Measurements from ENCODE around the gene ABAT.

Gene ABAT

DNA sequence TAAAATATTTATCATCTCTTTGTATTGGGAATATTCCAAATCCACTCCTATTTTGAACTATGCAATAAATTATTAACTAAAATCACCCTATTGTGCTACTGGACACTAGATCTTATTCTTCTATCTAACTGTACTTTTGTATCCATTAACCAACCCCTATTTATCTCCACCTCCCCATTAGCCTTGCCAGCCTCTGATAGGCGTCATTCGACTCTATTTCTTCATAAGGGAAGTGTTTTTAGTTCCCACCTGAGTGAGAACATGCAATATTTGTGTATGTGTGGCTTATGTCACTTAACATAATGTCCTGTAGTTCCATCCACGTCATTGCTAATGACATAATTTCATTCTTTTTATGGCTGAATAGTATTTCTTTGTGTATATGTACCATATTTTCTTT lies 99.1 kb downstream of the ABAT start:
- no peaks in the 10 kb centered on the region for H3K27me3 ChIP-seq
- no peak overlapping the region for H3K4me3 ChIP-seq
- TF ChIP-seq, protein P1, sequence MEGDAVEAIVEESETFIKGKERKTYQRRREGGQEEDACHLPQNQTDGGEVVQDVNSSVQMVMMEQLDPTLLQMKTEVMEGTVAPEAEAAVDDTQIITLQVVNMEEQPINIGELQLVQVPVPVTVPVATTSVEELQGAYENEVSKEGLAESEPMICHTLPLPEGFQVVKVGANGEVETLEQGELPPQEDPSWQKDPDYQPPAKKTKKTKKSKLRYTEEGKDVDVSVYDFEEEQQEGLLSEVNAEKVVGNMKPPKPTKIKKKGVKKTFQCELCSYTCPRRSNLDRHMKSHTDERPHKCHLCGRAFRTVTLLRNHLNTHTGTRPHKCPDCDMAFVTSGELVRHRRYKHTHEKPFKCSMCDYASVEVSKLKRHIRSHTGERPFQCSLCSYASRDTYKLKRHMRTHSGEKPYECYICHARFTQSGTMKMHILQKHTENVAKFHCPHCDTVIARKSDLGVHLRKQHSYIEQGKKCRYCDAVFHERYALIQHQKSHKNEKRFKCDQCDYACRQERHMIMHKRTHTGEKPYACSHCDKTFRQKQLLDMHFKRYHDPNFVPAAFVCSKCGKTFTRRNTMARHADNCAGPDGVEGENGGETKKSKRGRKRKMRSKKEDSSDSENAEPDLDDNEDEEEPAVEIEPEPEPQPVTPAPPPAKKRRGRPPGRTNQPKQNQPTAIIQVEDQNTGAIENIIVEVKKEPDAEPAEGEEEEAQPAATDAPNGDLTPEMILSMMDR (IDR thresholded peaks at IDR 0.05): no peak
- no peak overlapping the region for H3K27ac ChIP-seq
- intact Hi-C loops (cut with DNase I; ENCODE audit: low total_unique reads): no loop called here
- no peaks in the 10 kb centered on the region for H3K9me3 ChIP-seq
- no peaks in the 10 kb centered on the region for H3K4me1 ChIP-seq
- H3K36me3 ChIP-seq: peaks cover 15 to 93% (median 24%) of the 10 kb centered on the region in 3 donors
- DNase-seq: no peak

DNA sequence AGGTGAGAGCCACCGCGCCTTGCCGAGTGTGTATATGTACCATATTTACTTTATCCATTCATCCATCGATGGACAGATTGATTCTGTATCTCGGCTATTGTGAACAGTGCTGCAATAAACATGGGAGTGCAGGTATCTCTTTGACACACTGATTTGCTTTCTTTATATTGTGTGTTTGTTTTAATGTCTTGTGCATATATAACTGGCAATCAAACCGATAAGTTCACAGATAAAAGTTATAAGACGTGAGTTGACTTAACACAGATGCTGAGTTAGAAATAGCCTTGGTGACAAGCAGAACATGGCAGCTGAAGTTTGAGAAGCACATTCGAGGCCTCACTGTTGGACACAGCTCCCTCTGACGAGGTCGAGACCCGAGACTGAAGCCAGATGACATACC lies 99.8 kb downstream of the ABAT start:
- H3K36me3 ChIP-seq: peaks cover 15 to 93% (median 19%) of the 10 kb centered on the region in 3 donors

DNA sequence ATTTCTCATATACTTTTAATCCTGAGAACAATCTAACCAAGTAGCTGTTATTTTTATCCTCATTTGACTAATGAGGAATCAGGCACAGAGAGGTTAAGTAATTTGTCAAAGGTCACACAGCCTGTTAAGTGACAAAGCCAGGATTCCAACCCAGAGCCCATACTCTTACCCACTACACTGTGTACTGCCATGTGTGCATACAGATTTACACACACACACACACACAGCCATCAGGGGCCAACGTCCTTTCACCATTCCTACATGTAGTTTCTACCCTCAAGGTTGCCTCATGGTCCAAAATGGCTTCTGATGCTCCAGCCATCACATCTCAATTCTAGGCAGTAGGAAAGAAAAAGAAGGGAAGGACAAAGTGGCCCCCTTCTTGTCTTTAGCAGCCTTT lies 100.9 kb downstream of the ABAT start:
- H3K4me1 ChIP-seq: no peaks in the 10 kb centered on the region
- H3K4me3 ChIP-seq: no peak overlapping the region
- TF ChIP-seq, protein P1 (IDR thresholded peaks at IDR 0.05): no peak
- H3K9me3 ChIP-seq: no peaks in the 10 kb centered on the region
- DNase-seq: no peak
- intact Hi-C loops (cut with DNase I; ENCODE audit: low total_unique reads): no loop called here
- H3K36me3 ChIP-seq: peaks cover 15 to 95% (median 19%) of the 10 kb centered on the region in 3 donors
- no peaks in the 10 kb centered on the region for H3K27me3 ChIP-seq
- H3K27ac ChIP-seq: no peak overlapping the region

More for the DNA sequence above, 99.8 kb downstream of the ABAT start:
- Histone ChIP-seq H3K27ac (no peak overlapping the region), H3K27me3 (no peaks in the 10 kb centered on the region), H3K4me1 (no peaks in the 10 kb centered on the region), H3K9me3 (no peaks in the 10 kb centered on the region), H3K4me3 (no peak overlapping the region)
- no peak for DNase-seq
- intact Hi-C loops (cut with DNase I; ENCODE audit: low total_unique reads): no loop called here
- TF ChIP-seq, protein P1 (IDR thresholded peaks at IDR 0.05): no peak

DNA sequence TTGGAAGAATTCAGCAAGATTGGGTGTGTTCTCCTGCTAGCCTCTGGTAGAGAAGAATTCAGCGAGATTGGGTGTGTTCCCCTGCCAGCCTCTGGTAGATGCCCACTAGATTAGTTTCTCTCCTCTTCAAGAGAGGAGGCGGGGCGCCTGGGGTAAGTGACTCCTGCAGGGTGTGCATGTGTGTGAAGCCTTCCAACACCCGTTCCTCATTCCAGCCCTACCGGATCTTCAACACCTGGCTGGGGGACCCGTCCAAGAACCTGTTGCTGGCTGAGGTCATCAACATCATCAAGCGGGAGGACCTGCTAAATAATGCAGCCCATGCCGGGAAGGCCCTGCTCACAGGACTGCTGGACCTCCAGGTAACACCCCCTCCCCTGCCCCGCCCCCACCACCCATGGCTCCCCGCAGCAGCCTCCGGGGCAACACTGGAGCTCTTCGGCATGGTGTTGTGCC lies 101.7 kb downstream of the ABAT start:
- Histone ChIP-seq H3K4me3 (no peak overlapping the region), H3K27ac (no peak overlapping the region), H3K9me3 (no peaks in the 10 kb centered on the region), H3K36me3 (peaks cover 15 to 89% (median 19%) of the 10 kb centered on the region in 3 donors), H3K27me3 (no peaks in the 10 kb centered on the region), H3K4me1 (no peaks in the 10 kb centered on the region)
- intact Hi-C loops (cut with DNase I; ENCODE audit: low total_unique reads): no loop called here
- TF ChIP-seq, protein P1 (IDR thresholded peaks at IDR 0.05): no peak
- DNase-seq: no peak

DNA sequence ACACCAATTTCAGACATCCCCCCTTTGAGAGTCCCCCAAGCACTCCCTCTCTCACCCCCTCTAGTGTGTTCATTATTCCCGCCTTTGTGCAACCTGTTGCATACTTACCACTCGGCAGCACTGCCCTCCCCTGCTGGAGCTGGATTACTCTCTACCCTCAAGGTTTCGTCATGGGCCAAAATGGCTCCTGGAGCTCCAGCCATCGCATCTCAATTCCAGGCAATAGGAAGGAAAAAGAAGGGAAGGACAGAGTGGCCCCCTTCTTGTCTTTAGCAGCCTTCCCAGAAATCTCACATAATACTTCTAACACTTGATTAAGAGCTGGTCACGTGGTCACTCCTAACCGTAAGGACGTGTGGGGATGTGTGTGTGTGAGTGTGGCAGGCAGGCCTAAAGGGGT lies 102.8 kb downstream of the ABAT start:
- TF ChIP-seq, protein P1 (IDR thresholded peaks at IDR 0.05): no peak
- Histone ChIP-seq H3K4me1 (no peaks in the 10 kb centered on the region), H3K27me3 (no peaks in the 10 kb centered on the region), H3K4me3 (no peak overlapping the region), H3K27ac (no peak overlapping the region), H3K9me3 (no peaks in the 10 kb centered on the region), H3K36me3 (peaks cover 15 to 90% (median 19%) of the 10 kb centered on the region in 3 donors)
- intact Hi-C loops (cut with DNase I; ENCODE audit: low total_unique reads): no loop called here
- no peak for DNase-seq

DNA sequence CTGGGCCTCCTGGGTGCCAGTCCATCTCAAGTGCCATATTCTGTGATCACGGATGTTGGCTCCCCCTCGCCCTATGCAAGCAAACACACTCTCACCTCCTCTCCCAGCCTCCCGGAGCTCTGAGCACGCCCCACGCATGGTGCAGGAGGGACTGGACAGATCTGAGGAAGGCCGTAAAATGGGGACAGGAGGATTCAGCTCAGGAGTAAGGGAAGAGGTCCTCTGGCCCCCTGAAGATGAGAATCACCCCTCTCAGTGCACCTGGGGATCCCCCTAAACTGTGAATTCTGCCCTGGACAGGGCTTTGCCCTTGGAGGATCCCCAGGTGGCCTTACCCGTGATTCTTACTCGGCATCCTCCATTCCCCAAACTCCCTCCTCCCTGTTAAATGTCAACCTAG lies 107.4 kb downstream of the ABAT start:
- intact Hi-C loops (cut with DNase I; ENCODE audit: low total_unique reads): no loop called here

More for the DNA sequence above, 107.4 kb downstream of the ABAT start:
- no peaks in the 10 kb centered on the region for H3K27me3 ChIP-seq
- H3K27ac ChIP-seq: no peak overlapping the region
- TF ChIP-seq, protein P1 (IDR thresholded peaks at IDR 0.05): no peak
- peaks cover 0 to 51% (median 6%) of the 10 kb centered on the region in 3 donors for H3K36me3 ChIP-seq
- DNase-seq: no peak
- no peaks in the 10 kb centered on the region for H3K4me1 ChIP-seq
- no peak overlapping the region for H3K4me3 ChIP-seq
- H3K9me3 ChIP-seq: no peaks in the 10 kb centered on the region

All from tibial artery (tissue), 4 donors.